ENCODE results near the gene BAZ1B. TPM values are rescaled to one million over a fixed set of nuclear protein-coding genes. Genes with fewer than 3 reads are reported as not detected.
"Not testable (repeated sequence)": the region's sequence is repeated elsewhere in the genome, so short reads cannot be mapped to it uniquely, and the experiment has no call there.

BAZ1B gene
- polyA plus RNA-seq, 1 donor from 2014 or later: 35.0 TPM

GRCh38 chr7:73567846-73568685, 46.0 kb upstream of the BAZ1B start:
- Histone ChIP-seq H3K27ac (ENCODE audit: low read length) (no peak overlapping the region), H3K9ac (ENCODE audit: low read length) (no peak overlapping the region), H3K4me2 (ENCODE audit: low read length) (no peak overlapping the region), H3K9me3 (ENCODE audit: low read length) (no peaks in the 10 kb centered on the region), H3K27me3 (ENCODE audit: insufficient read depth, low read depth, low read length) (no peaks in the 10 kb centered on the region), H2AFZ (ENCODE audit: low read depth, low read length) (no peak overlapping the region), H3F3A (ENCODE audit: insufficient read depth, low read length, poor library complexity, severe bottlenecking) (no peaks in the 10 kb centered on the region), H3K36me3 (ENCODE audit: insufficient read depth, low read length) (no peaks in the 10 kb centered on the region), H4K20me1 (ENCODE audit: insufficient read depth) (no peaks in the 10 kb centered on the region), H3K4me3 (ENCODE audit: low read length) (no peak overlapping the region), H3K79me2 (replicated peaks; ENCODE audit: insufficient read depth, low read length) (no peaks in the 10 kb centered on the region), H3K9me2 (ENCODE audit: insufficient read depth, low read length) (no peaks in the 10 kb centered on the region)
- TF ChIP-seq EP300 (conservative IDR thresholded peaks at IDR 0.05; ENCODE audit: poor library complexity, severe bottlenecking) (no peak), EZH2 (IDR thresholded peaks at IDR 0.05; ENCODE audit: borderline replicate concordance, insufficient read depth, low read length, poor library complexity, severe bottlenecking) (no peak), TAF1 (IDR thresholded peaks at IDR 0.05; ENCODE audit: low read depth) (no peak), RAD21 (conservative IDR thresholded peaks at IDR 0.05) (no peak)

- Histone ChIP-seq H3K79me2 (replicated peaks; ENCODE audit: insufficient read depth, low read length) (no peaks in the 10 kb centered on the region), H3F3A (ENCODE audit: insufficient read depth, low read length, poor library complexity, severe bottlenecking) (no peaks in the 10 kb centered on the region), H3K4me3 (ENCODE audit: low read length) (no peak overlapping the region), H3K9ac (ENCODE audit: low read length) (no peak overlapping the region), H3K4me2 (ENCODE audit: low read length) (no peak overlapping the region), H3K27ac (ENCODE audit: low read length) (no peak overlapping the region), H2AFZ (ENCODE audit: low read depth, low read length) (no peak overlapping the region), H4K20me1 (ENCODE audit: insufficient read depth) (no peaks in the 10 kb centered on the region), H3K36me3 (ENCODE audit: insufficient read depth, low read length) (no peaks in the 10 kb centered on the region), H3K9me3 (ENCODE audit: low read length) (no peaks in the 10 kb centered on the region), H3K27me3 (ENCODE audit: insufficient read depth, low read depth, low read length) (no peaks in the 10 kb centered on the region), H3K9me2 (ENCODE audit: insufficient read depth, low read length) (no peaks in the 10 kb centered on the region)
- TF ChIP-seq EP300 (conservative IDR thresholded peaks at IDR 0.05; ENCODE audit: poor library complexity, severe bottlenecking): no peak
- TF ChIP-seq CTCF (IDR thresholded peaks at IDR 0.05; ENCODE audit: poor library complexity, severe bottlenecking): no peak
- no peak for TF ChIP-seq EZH2 (IDR thresholded peaks at IDR 0.05; ENCODE audit: borderline replicate concordance, insufficient read depth, low read length, poor library complexity, severe bottlenecking)
- no peak for TF ChIP-seq RAD21 (conservative IDR thresholded peaks at IDR 0.05)
- TF ChIP-seq SMC3 (conservative IDR thresholded peaks at IDR 0.05; ENCODE audit: poor library complexity): no peak
These were observed 45.0 kb upstream of the BAZ1B start for GRCh38 chr7:73567140-73567539.

- H4K20me1 ChIP-seq (ENCODE audit: insufficient read depth); H3F3A ChIP-seq (ENCODE audit: insufficient read depth, low read length, poor library complexity, severe bottlenecking); H3K36me3 ChIP-seq (ENCODE audit: insufficient read depth, low read length); H3K4me2 ChIP-seq (ENCODE audit: low read length); H3K9me2 ChIP-seq (ENCODE audit: insufficient read depth, low read length); H3K79me2 ChIP-seq (replicated peaks; ENCODE audit: insufficient read depth, low read length); H3K4me3 ChIP-seq (ENCODE audit: low read length); H3K27me3 ChIP-seq (ENCODE audit: insufficient read depth, low read depth, low read length); H3K9me3 ChIP-seq (ENCODE audit: low read length); H3K9ac ChIP-seq (ENCODE audit: low read length); H2AFZ ChIP-seq (ENCODE audit: low read depth, low read length); H3K27ac ChIP-seq (ENCODE audit: low read length): not testable (repeated sequence)
These were observed 44.3 kb upstream of the BAZ1B start for GRCh38 chr7:73566431-73566830.
